Pancreas (tissue), 10 donors: ENCODE results near the gene ZDHHC20. TPM values are rescaled to one million over a fixed set of nuclear protein-coding genes. Genes with fewer than 3 reads are reported as not detected.

Experiments used
- ATAC-seq, 4 donors: fragments of 200-7000 bp; cut with Tn5 transposase; one replicate each; pipeline versions ENCODE4 v1.8.0 to v1.9.1; 2020; ENCODE audit warnings: mild to moderate bottlenecking in 4 of 4, moderate library complexity in 4 of 4
- DNase-seq, 6 donors: peaks; one replicate each; pipeline ENCODE4 v3.0.0-alpha.2; 2020
- FAIRE-seq: peaks from 2 replicates; lab custom pipeline; 2012; peaks lifted over from hg19 to GRCh38; lab: Jason Lieb, UNC
- H3K27ac ChIP-seq, 4 donors: fragments of 200-600 bp; sonication (generic); 1 replicate in 3 of 4; 2 replicates in 1 of 4; pipeline versions ENCODE4 v1.5.0 to v1.8.0; 2020
- H3K27me3 ChIP-seq, 4 donors: fragments of 200-600 bp; one replicate each; pipeline ENCODE4 v1.8.0; 2021
- H3K36me3 ChIP-seq, 3 donors: fragments of 200-600 bp; sonication (generic) in 1 of 3; one replicate each; pipeline versions ENCODE4 v1.5.0 to v1.8.0; 2020 to 2021
- H3K4me1 ChIP-seq, 3 donors: fragments of 200-600 bp; one replicate each; pipeline ENCODE4 v1.8.0; 2021
- H3K4me3 ChIP-seq, 4 donors: fragments of 200-600 bp; sonication (generic) in 2 of 4; one replicate each; pipeline versions ENCODE4 v1.5.0 to v1.8.0; 2020 to 2021
- H3K9me3 ChIP-seq, 4 donors: fragments of 200-600 bp; one replicate each; pipeline ENCODE4 v1.8.0; 2021
- WGBS, 2 donors: extraction: QIAGEN DNeasy Blood & Tissue Kit; methylation state at CpG; one replicate each; pipeline ENCODE4 v1.1.7; 2013; 5-methylcytosine and 5-hydroxymethylcytosine counted together
- intact Hi-C, 3 donors: fragments of 100-400 bp; cut with DNase I; formaldehyde crosslinking; loops; one replicate each; pipeline versions ENCODE4 v1.11.1 to v1.14.2; 2022
- polyA plus RNA-seq, 2 donors: library from polyadenylated mRNA; stranded (reverse); fragments of 200-250 nt; gene quantifications; one replicate each; pipeline ENCODE4 v1.2.3, GENCODE V29; 2013
- total RNA-seq, 6 donors: library from RNA; stranded (reverse); fragmentation: NEBNext Ultra II Directional in 4 of 6; extraction: Animal tissue kit (Norgen Biotek cat#: 25700) in 4 of 6; gene quantifications; one replicate each; pipeline versions ENCODE4 v1.2.1 to v1.2.4, GENCODE V29; 2021 to 2023
- TF ChIP-seq, protein P1 (sequence below), 4 donors: fragments of 200-600 bp; sonication (generic) in 3 of 4; IDR thresholded peaks; one replicate each; pipeline versions ENCODE4 v1.5.0 to v1.8.0; 2021; ENCODE audit warnings: antibody characterized with exemption in 4 of 4
- donor health status: healthy with polysubstance abuse.
- donor health status: DM: no; HTN: no; CAD: no; lungs with moderate emphysema.
- donor health status: DM: no; HTN: no; CAD: no.
- donor health status: control.
- donor health status: control.
- donor health status: Bipolar disorder and iron deficiency.
- donor health status: DM: yes; HTN: yes; CAD: no.
- donor health status: DM: no; HTN: no; CAD: no.
- donor health status: DM: no; HTN: no; CAD: no.
- donor health status: DM: yes; HTN: yes; CAD: no.

ZDHHC20 gene
- total and polyA plus RNA-seq, 8 donors = 4.6 to 30.1 (median 13.1) TPM

DNA sequence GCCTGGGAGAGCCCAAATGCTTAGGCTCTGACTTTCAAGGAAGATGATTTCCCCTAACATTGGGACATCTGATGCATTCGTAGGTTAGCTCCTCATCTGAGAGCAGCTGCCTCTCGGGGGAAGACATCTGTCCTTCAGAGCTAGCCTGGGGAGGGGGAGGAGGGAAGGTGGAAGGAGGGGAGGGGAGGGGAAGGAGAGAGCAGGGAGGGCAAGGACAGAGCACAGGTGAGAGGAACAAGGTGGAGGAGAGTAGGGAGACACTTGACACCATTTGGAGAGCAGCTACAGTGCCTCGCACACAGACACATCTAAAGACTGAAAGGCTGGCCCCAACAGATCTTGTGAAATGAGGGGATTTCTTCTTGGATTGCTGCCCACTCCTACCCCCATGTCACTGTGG is 103.8 kb downstream of the ZDHHC20 start:
- H3K27me3 ChIP-seq = no peaks in the 10 kb centered on the region
- no peaks in the 10 kb centered on the region for H3K9me3 ChIP-seq
- intact Hi-C loops = no loop called here
- no peak for FAIRE-seq
- no peaks in the 10 kb centered on the region for H3K36me3 ChIP-seq
- TF ChIP-seq, protein P1, sequence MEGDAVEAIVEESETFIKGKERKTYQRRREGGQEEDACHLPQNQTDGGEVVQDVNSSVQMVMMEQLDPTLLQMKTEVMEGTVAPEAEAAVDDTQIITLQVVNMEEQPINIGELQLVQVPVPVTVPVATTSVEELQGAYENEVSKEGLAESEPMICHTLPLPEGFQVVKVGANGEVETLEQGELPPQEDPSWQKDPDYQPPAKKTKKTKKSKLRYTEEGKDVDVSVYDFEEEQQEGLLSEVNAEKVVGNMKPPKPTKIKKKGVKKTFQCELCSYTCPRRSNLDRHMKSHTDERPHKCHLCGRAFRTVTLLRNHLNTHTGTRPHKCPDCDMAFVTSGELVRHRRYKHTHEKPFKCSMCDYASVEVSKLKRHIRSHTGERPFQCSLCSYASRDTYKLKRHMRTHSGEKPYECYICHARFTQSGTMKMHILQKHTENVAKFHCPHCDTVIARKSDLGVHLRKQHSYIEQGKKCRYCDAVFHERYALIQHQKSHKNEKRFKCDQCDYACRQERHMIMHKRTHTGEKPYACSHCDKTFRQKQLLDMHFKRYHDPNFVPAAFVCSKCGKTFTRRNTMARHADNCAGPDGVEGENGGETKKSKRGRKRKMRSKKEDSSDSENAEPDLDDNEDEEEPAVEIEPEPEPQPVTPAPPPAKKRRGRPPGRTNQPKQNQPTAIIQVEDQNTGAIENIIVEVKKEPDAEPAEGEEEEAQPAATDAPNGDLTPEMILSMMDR (IDR thresholded peaks at IDR 0.05) = no peak
- H3K4me3 ChIP-seq = no peak overlapping the region
- H3K4me1 ChIP-seq = no peaks in the 10 kb centered on the region
- 72 to 89% methylated on average over 3 of the region's 3 CpGs for WGBS, 2 donors
- H3K27ac ChIP-seq = no peak overlapping the region
- no peak for DNase-seq
- ATAC-seq = no peak

GRCh38 chr13:21354721-21355120 is 104.4 kb downstream of the ZDHHC20 start:
- no peak overlapping the region for H3K4me3 ChIP-seq
- TF ChIP-seq, protein P1 (IDR thresholded peaks at IDR 0.05) = no peak
- DNase-seq = no peak
- H3K9me3 ChIP-seq = no peaks in the 10 kb centered on the region
- no peak for FAIRE-seq
- H3K36me3 ChIP-seq = no peaks in the 10 kb centered on the region
- intact Hi-C loops = no loop called here
- no peak for ATAC-seq
- no peaks in the 10 kb centered on the region for H3K27me3 ChIP-seq
- WGBS, 2 donors = 89 to 91% methylated on average over 13 of the region's 13 CpGs
- no peak overlapping the region for H3K27ac ChIP-seq
- no peaks in the 10 kb centered on the region for H3K4me1 ChIP-seq

DNA sequence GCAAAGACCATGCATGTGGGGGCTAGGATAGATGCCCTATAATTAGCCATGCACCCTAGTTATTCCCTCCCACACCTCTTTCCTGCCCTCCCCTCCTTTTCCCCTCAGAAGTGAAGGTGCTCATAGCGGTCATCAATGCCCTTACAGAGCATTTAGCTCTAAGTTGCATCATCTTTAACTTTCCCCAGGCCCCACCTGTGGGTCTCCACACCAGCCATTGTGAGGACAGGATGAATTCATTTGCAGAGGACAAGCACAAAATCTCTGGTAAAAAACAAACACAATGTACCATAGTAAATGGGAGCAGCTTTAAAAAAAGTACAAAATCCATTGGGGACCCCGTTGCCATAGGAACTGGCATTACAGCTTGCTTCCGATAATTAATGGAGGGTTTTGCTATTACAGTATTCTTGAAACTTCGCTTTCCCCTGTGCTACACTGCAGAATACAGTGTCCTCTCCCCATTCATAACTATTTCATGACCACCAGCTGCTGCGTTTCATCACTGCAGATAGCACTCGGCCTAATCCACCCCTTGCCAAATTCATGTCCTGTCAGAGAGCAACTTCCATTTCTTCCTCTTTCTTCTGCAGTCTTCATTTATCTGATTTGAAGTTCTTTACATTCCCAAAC is 110.5 kb downstream of the ZDHHC20 start:
- FAIRE-seq (no peak), DNase-seq (no peak), ATAC-seq (no peak)
- Histone ChIP-seq H3K4me1 (no peaks in the 10 kb centered on the region), H3K27me3 (no peaks in the 10 kb centered on the region), H3K9me3 (no peaks in the 10 kb centered on the region), H3K4me3 (no peak overlapping the region), H3K27ac (no peak overlapping the region), H3K36me3 (no peaks in the 10 kb centered on the region)
- TF ChIP-seq, protein P1 (IDR thresholded peaks at IDR 0.05) = no peak
- 71 to 74% methylated on average over 6 of the region's 6 CpGs for WGBS, 2 donors
- intact Hi-C loops = no loop called here

GRCh38 chr13:21347753-21348318 is 111.3 kb downstream of the ZDHHC20 start:
- H3K27me3 ChIP-seq = no peaks in the 10 kb centered on the region
- no peaks in the 10 kb centered on the region for H3K36me3 ChIP-seq
- TF ChIP-seq, protein P1 (IDR thresholded peaks at IDR 0.05) = no peak
- no peaks in the 10 kb centered on the region for H3K4me1 ChIP-seq
- intact Hi-C loops = no loop called here
- ATAC-seq = no peak
- no peak for FAIRE-seq
- H3K9me3 ChIP-seq = no peaks in the 10 kb centered on the region
- DNase-seq = no peak
- no peak overlapping the region for H3K4me3 ChIP-seq
- no peak overlapping the region for H3K27ac ChIP-seq
- WGBS, 2 donors = 80 to 89% methylated on average over 9 to 10 of the region's 10 CpGs

- no peak for FAIRE-seq
- TF ChIP-seq, protein P1 (IDR thresholded peaks at IDR 0.05) = no peak
- ATAC-seq = peak in 1 of 4 donors; percentile 20
Measured at GRCh38 chr13:21344662-21345176, 114.4 kb downstream of the ZDHHC20 start.

More at GRCh38 chr13:21344662-21345176, 114.4 kb downstream of the ZDHHC20 start:
- 69 to 71% methylated on average over 9 of the region's 9 CpGs for WGBS, 2 donors
- DNase-seq = no peak
- H3K9me3 ChIP-seq = no peaks in the 10 kb centered on the region
- no peaks in the 10 kb centered on the region for H3K27me3 ChIP-seq
- H3K4me3 ChIP-seq = no peak overlapping the region
- no peaks in the 10 kb centered on the region for H3K36me3 ChIP-seq
- intact Hi-C loops = no loop called here
- no peaks in the 10 kb centered on the region for H3K4me1 ChIP-seq
- H3K27ac ChIP-seq = no peak overlapping the region
